Measurements from ENCODE around the gene DNTTIP2.

DNTTIP2 gene

DNA sequence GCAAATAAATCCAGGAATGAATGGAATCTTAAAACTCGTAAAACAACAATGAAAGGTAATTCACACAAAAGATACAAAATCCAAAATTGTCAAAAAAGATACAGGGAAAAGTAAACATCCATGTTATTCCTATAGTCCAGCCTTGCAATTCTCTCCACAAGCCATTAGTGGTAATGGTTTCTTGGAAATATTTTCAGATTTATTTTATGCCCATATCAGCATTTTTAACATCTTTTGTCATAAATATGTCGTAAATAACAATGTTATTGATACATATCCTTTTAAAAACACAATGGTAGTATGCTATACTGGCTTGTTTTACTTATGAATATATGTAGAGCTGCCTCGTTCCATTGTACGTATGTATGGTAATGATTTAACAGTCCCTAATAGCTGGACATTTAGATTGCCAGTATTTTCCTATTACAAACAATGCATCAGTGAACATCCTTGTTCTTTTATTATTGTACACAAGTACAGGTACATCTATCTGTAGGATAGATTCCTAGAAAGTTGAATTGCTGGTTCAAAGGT lies 30.6 kb downstream of the DNTTIP2 start:
- no peak for DNase-seq (ENCODE audit: low read depth)
- TF ChIP-seq, protein P1, sequence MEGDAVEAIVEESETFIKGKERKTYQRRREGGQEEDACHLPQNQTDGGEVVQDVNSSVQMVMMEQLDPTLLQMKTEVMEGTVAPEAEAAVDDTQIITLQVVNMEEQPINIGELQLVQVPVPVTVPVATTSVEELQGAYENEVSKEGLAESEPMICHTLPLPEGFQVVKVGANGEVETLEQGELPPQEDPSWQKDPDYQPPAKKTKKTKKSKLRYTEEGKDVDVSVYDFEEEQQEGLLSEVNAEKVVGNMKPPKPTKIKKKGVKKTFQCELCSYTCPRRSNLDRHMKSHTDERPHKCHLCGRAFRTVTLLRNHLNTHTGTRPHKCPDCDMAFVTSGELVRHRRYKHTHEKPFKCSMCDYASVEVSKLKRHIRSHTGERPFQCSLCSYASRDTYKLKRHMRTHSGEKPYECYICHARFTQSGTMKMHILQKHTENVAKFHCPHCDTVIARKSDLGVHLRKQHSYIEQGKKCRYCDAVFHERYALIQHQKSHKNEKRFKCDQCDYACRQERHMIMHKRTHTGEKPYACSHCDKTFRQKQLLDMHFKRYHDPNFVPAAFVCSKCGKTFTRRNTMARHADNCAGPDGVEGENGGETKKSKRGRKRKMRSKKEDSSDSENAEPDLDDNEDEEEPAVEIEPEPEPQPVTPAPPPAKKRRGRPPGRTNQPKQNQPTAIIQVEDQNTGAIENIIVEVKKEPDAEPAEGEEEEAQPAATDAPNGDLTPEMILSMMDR (IDR thresholded peaks at IDR 0.05; ENCODE audit: control insufficient read depth, extremely low read depth, insufficient read depth) = no peak
- peak overlapping the region; percentile 65 for H3K4me3 ChIP-seq (ENCODE audit: low read depth, low read length)

DNA sequence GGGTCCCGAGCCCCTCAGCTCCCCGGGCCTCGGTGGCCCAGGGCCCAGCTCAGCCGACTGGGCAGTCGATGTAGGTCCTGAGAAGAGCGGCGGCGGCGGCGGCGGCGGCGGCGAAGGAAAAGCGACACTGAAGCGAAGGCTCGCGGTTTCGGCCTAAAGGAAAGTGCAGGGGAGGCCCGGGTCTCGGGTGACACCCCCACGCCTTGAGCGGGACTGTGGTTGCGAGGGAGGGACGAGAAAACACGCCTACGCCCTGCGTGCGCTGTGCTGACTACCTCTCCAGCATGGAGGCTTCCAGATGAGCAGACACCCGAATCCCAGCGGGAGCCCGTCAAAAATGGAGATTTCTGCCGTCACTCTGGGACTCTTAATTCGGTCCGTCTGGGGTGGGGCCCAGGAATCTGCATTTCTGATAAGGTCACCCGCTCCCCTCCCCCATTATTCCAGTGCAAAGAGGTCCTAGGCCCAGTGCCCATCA lies 31.2 kb downstream of the DNTTIP2 start:
- DNase-seq (ENCODE audit: low read depth) = no peak
- TF ChIP-seq, protein P1 (IDR thresholded peaks at IDR 0.05; ENCODE audit: control insufficient read depth, extremely low read depth, insufficient read depth) = no peak
- H3K4me3 ChIP-seq (ENCODE audit: low read depth, low read length) = peak overlapping the region; percentile 65

DNA sequence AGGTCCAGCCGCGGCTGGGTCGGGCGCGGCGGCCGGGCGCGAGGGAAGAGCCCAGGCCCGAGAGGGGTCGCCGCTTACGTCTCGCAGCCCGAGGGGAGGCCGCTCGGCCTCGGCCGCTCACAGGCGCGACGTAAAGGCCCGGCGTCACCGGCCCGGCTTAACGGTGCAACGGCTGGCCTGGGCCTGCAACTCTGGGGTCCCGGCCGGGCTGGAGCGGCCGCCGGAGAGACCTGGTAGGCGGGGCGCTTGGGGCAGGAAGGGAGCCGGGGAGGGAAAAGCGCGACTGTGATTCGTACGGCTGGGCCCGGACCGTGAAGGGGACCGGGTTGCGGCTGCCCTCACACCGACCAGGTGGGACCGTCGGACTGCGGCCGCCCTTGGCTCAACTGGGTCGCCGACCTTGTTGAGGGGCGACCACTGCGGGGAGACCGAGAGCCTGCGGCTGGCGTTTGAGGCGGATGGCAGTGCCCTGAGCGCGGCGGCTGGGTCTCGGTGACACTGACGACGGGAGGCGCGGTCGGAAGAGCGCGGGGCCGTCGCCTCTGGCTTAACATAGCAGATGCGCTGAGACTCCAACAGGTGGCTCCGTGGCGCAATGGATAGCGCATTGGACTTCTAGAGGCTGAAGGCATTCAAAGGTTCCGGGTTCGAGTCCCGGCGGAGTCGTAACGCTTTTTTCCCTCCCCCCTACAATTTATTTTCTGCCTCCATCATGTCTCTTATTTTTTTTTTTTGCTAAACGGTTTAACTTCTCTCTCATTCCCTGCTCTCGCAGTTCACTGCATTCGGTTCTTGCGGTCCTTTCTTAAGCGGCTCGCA lies 31.8 kb downstream of the DNTTIP2 start:
- peak; percentile 75 for DNase-seq (ENCODE audit: low read depth)
- peak overlapping the region; percentile 65 for H3K4me3 ChIP-seq (ENCODE audit: low read depth, low read length)
- TF ChIP-seq, protein P1 (IDR thresholded peaks at IDR 0.05; ENCODE audit: control insufficient read depth, extremely low read depth, insufficient read depth) = peak; percentile 6; the same call in 1 of the 2 replicates

DNA sequence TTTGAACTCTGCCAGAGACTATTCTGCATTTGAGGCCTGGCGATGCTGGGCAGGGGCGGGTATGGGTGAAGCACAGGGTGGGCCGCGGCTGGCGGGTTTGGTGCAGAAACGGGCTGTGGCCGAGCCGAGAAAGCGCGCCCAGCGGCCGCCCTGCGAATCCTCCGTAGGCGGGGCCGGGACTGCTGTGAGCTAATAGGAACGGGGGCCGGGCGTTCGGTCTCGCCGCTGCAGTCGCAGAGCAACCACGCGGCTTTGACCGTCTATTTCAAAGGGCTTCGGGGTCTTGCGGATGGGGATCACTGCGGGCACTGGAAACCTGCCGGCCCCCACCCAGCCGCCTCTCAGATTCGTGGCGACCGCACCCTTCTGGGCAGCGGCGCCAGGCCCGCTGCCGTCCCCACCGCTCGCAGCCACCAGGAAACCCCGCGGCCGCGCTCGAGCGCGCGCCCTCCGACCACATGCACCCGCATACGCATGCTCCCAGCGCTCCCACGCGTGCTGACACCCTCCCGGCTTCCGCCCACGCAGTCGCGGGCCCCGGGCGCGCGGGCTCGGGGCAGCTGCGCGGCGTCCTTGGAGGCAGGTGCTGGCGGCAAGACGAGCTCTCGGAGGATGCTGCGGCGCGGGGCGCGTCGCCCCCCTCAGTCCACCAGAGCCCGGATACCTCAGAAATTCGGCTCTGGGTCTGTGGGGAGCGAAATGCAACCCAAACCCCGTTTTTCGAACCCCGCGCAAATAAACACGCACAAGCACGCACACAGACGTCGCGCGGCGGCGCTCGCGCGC lies 32.6 kb downstream of the DNTTIP2 start:
- TF ChIP-seq, protein P1 (IDR thresholded peaks at IDR 0.05; ENCODE audit: control insufficient read depth, extremely low read depth, insufficient read depth) = peak; percentile 25; the same call in 1 of the 2 replicates
- H3K4me3 ChIP-seq (ENCODE audit: low read depth, low read length) = peak overlapping the region; percentile 65
- DNase-seq (ENCODE audit: low read depth) = no peak

DNA sequence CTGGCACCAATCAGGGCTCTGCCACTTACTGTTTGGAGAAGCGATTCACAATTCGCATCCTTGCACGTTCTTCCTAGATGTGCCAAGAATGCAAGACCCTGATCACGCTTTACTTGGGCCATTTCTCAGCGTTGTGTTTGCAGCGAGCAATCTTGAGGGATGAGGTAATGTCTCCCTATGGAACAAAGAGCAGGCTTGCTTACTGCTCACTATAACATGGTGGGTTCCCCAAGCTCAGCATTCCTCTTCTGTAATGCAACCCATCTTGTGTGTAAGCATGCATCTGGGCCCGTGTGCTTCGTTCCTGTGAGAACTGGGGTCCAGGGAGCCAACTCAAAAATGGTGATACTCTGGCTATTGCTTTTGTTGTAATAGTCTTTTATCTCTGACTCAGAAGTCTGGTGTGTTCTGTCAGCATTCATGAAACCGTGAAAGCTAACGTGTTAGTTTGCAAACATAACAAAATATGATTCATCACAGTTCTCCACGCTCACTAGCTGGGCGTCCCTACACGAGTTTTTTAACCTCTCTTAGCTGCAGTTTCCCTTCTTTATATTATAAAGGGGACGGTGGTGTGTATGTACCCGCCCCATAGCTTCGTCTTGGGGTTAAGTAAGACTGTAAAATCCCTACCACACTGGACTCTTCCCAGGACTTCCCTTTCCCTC lies 33.3 kb downstream of the DNTTIP2 start:
- DNase-seq (ENCODE audit: low read depth) = no peak
- TF ChIP-seq, protein P1 (IDR thresholded peaks at IDR 0.05; ENCODE audit: control insufficient read depth, extremely low read depth, insufficient read depth) = no peak
- H3K4me3 ChIP-seq (ENCODE audit: low read depth, low read length) = peak overlapping the region; percentile 65

DNA sequence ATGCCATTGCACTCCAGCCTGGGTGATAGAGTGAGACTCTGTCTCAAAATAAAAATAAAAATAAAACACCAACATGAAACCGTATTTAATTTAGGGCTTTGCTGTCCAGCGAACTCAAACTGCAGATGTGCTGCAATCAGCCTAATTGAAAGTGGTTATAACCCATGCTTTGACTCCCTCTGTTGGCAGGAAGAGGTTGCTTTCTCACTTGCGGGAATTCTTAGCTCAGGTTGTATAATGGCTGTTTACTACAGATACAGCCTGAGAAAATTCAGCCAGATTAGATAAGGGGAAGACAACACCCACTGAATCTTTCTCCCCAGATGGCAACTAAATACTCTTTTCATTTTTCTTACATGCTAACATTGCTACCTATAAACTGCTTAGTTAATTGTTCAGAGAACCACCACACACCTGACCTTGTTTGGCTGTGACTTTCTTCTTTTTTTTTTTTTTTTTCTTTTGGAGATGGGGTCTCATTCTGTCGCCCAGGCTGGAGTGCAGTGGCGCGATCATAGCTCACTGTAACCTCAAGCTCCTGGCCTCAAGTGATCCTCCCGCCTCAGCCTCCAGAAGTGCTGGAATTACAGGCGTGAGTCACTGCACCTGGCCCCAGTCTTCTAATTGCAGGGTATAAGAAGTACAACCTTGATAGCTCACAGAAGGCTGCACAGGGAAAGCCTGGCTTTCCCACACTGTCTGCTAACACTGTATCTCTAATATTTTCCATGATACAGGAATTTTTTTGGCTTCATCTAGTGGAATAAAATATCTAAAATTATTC lies 34.6 kb downstream of the DNTTIP2 start:
- DNase-seq (ENCODE audit: low read depth) = peak; percentile 64
- TF ChIP-seq, protein P1 (IDR thresholded peaks at IDR 0.05; ENCODE audit: control insufficient read depth, extremely low read depth, insufficient read depth) = peak; percentile 84
- no peak overlapping the region for H3K4me3 ChIP-seq (ENCODE audit: low read depth, low read length)
